Subcutaneous adipose tissue (tissue), 4 donors: ENCODE results near the gene POMT1. TPM values are rescaled to one million over a fixed set of nuclear protein-coding genes. Genes with fewer than 3 reads are reported as not detected.

Source experiments
- CTCF ChIP-seq: fragments of 450-650 bp; IDR thresholded peaks from one replicate; pipeline ENCODE4 v1.5.1; 2016; ENCODE audit warnings: low read depth, mild to moderate bottlenecking, control low read depth, antibody characterized with exemption, moderate library complexity
- total RNA-seq, 4 donors: library from RNA; depleted of rRNA; stranded (reverse); fragments of >200 nt; gene quantifications; one replicate each; pipeline ENCODE4 v1.1.0, GENCODE V29; 2016

The POMT1 gene
- total RNA-seq, 4 donors from 2014 or later: 17.0 to 54.3 (median 27.1) TPM

- TF ChIP-seq CTCF: no peak
Measured at GRCh38 chr9:131503626-131504465, 1.1 kb downstream of the POMT1 start.

DNA sequence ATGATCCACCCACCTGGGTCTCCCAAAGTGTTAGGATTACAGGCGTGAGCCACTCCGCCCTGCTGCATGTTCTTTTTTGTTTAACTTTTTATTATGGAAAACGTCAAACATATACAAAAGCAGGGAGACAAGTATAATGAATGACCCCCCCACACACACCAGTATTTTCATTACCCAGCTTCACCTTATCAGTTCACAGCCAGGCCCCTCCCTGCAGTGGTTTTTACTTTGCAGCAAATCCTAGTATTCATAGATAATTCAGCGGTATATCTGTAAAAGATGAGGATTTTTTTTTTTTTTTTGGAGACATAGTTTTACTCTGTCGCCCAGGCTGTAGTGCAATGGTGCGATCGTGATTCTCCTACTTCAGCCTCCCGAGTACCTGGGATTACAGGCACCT is 2.3 kb downstream of the POMT1 start:
- TF ChIP-seq CTCF: no peak

- TF ChIP-seq CTCF: no peak
Measured at GRCh38 chr9:131511416-131511815, 8.7 kb downstream of the POMT1 start.

DNA sequence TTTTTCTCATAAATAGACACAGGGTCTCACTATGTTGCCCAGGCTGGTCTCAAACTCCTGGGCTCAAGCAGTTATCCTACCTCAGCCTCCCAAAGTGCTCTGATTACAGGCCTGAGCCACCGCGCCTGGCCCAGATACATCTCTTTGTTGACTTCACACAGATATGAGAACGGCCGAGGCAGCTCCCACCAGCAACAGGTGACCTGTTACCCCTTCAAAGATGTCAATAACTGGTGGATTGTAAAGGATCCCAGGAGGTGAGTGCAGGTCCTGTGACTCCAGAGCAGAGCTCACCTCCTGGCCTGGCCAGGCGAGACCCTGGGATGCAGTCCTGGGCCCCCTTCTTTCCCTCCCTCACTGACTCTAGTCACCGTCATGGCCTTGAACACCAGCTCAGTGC is 9.2 kb downstream of the POMT1 start:
- TF ChIP-seq CTCF: no peak

GRCh38 chr9:131513177-131513576 is 10.5 kb downstream of the POMT1 start:
- no peak for TF ChIP-seq CTCF

- TF ChIP-seq CTCF: no peak
Measured at GRCh38 chr9:131516100-131516499, 13.4 kb downstream of the POMT1 start.

GRCh38 chr9:131516930-131517329 is 14.2 kb downstream of the POMT1 start:
- no peak for TF ChIP-seq CTCF
